B cell (primary cell): ENCODE results near the gene FBXL14. TPM values are rescaled to one million over a fixed set of nuclear protein-coding genes. Genes with fewer than 3 reads are reported as not detected.

ENCODE experiments used
- ATAC-seq: fragments of 200-7000 bp; cut with Tn5 transposase; one replicate; pipeline ENCODE4 v1.10.0; 2021; ENCODE audit warnings: low read depth, mild to moderate bottlenecking, moderate number of reproducible peaks, moderate library complexity
- CTCF ChIA-PET: fragments of 350-600 bp; sonication (Branson Sonifier 250); formaldehyde crosslinking; loops from one replicate; lab custom pipeline; 2021; ENCODE audit warnings: antibody characterized with exemption, inconsistent platforms; lab: Charles Lee
- POLR2A ChIA-PET: fragments of 350-600 bp; sonication (Branson Sonifier 250); formaldehyde crosslinking; loops from one replicate; lab custom pipeline; 2021; ENCODE audit warnings: antibody characterized with exemption; lab: Charles Lee
- DNase-seq: peaks from one replicate; pipeline ENCODE4 v3.0.0; 2013
- H2AFZ ChIP-seq: 2 replicates; pipeline ENCODE4 v1.6.1; 2012; ENCODE audit warnings: mild to moderate bottlenecking, low read depth, low read length; ENCODE audit not compliant: insufficient read depth, poor library complexity, severe bottlenecking
- H3K27ac ChIP-seq, 2 donors: 1 replicate in 1 of 2; 2 replicates in 1 of 2; pipeline ENCODE4 v1.5.1; 2012 to 2013; ENCODE audit warnings: low read length in 2 of 2, mild to moderate bottlenecking in 2 of 2, moderate library complexity in 1 of 2
- H3K27me3 ChIP-seq, 4 experiments: fragments of 200-600 bp in 1 of 4; sonication (generic) in 1 of 4; replicated peaks in 1 of 4; 1 replicate in 2 of 4; 2 replicates in 2 of 4; pipeline versions ENCODE4 v1.6.1 to v1.7.0; 2013 to 2016; ENCODE audit warnings: low read length in 3 of 4, mild to moderate bottlenecking in 2 of 4, mixed read lengths in 1 of 4, moderate library complexity in 1 of 4; ENCODE audit not compliant: insufficient read depth in 4 of 4, control insufficient read depth in 3 of 4; ENCODE audit errors: control extremely low read depth in 1 of 4
- H3K36me3 ChIP-seq, 2 experiments: replicated peaks in 1 of 2; 1 replicate in 1 of 2; 2 replicates in 1 of 2; pipeline versions ENCODE4 v1.6.1 to v1.7.1; 2013; ENCODE audit warnings: low read length in 1 of 2; ENCODE audit not compliant: insufficient read depth in 2 of 2, control insufficient read depth in 1 of 2; ENCODE audit errors: control extremely low read depth in 1 of 2, extremely low read depth in 1 of 2
- H3K4me1 ChIP-seq, 2 donors: fragments of 200-600 bp in 1 of 2; sonication (generic) in 1 of 2; 1 replicate in 1 of 2; 2 replicates in 1 of 2; pipeline versions ENCODE4 v1.5.1 to v1.6.1; 2013 to 2017; ENCODE audit warnings: low read length in 2 of 2; ENCODE audit not compliant: control insufficient read depth in 2 of 2, insufficient read depth in 2 of 2
- H3K4me2 ChIP-seq: replicated peaks from 2 replicates; pipeline ENCODE3; 2012; ENCODE audit warnings: mild to moderate bottlenecking, low read depth, low read length; ENCODE audit not compliant: poor library complexity, severe bottlenecking
- H3K4me3 ChIP-seq, 5 experiments: fragments of 200-600 bp in 1 of 5; sonication (generic) in 1 of 5; 1 replicate in 3 of 5; 2 replicates in 2 of 5; pipeline versions ENCODE4 v1.5.1 to v1.7.0; 2011 to 2016; ENCODE audit warnings: low read length in 4 of 5, mild to moderate bottlenecking in 4 of 5, low read depth in 2 of 5, control low read depth in 1 of 5, moderate library complexity in 1 of 5; ENCODE audit not compliant: insufficient read depth in 1 of 5; ENCODE audit errors: control extremely low read depth in 1 of 5, extremely low read depth in 1 of 5
- H3K79me2 ChIP-seq: fragments of 200-600 bp; sonication (generic); one replicate; pipeline ENCODE4 v1.6.0; 2016; ENCODE audit warnings: low read length; ENCODE audit not compliant: control insufficient read depth, insufficient read depth
- H3K9ac ChIP-seq: fragments of 200-600 bp; sonication (generic); 2 replicates; pipeline ENCODE4 v1.6.1; 2017; ENCODE audit warnings: mild to moderate bottlenecking, low read length, moderate library complexity
- H3K9me3 ChIP-seq, 3 donors: one replicate each; pipeline versions ENCODE4 v1.6.1 to v1.7.1; 2013; ENCODE audit warnings: low read length in 2 of 3; ENCODE audit not compliant: control insufficient read depth in 2 of 3, insufficient read depth in 1 of 3; ENCODE audit errors: control extremely low read depth in 1 of 3
- H4K20me1 ChIP-seq: 2 replicates; pipeline ENCODE4 v1.6.0; 2012; ENCODE audit warnings: mild to moderate bottlenecking, low read length; ENCODE audit not compliant: insufficient read depth, control insufficient read depth, poor library complexity, severe bottlenecking
- H3K27ac Mint-ChIP-seq: one replicate; pipeline ENCODE4 v1.8.0; 2021; ENCODE audit warnings: mixed read lengths
- H3K27me3 Mint-ChIP-seq: one replicate; pipeline ENCODE4 v1.8.0; 2021; ENCODE audit warnings: mixed read lengths
- H3K4me1 Mint-ChIP-seq: one replicate; pipeline ENCODE4 v1.8.0; 2021; ENCODE audit warnings: mixed read lengths
- H3K4me3 Mint-ChIP-seq: one replicate; pipeline ENCODE4 v1.8.0; 2021; ENCODE audit warnings: mixed read lengths
- H3K9me3 Mint-ChIP-seq: one replicate; pipeline ENCODE4 v1.8.0; 2022; ENCODE audit warnings: mixed read lengths; ENCODE audit not compliant: insufficient read depth
- EZH2 ChIP-seq: IDR thresholded peaks from 2 replicates; pipeline ENCODE4 v1.6.1; 2012; ENCODE audit warnings: borderline replicate concordance, low read depth, mild to moderate bottlenecking, moderate library complexity, low read length; ENCODE audit not compliant: insufficient read depth, poor library complexity, severe bottlenecking
- WGBS: methylation state at CpG from one replicate; pipeline ENCODE4 v1.1.5; 2013; ENCODE audit warnings: missing lambda C conversion rate; ENCODE audit not compliant: insufficient coverage; 5-methylcytosine and 5-hydroxymethylcytosine counted together
- intact Hi-C: fragments of 100-400 bp; cut with micrococcal nuclease; formaldehyde crosslinking; loops from one replicate; pipeline ENCODE4 v1.10.0; 2022
- polyA plus RNA-seq: library from polyadenylated mRNA; depleted of rRNA; stranded (reverse); fragments of >200 nt; gene quantifications from 2 replicates; pipeline ENCODE4 v1.2.3, GENCODE V29; 2012
- total RNA-seq, 2 donors: library from RNA; stranded (reverse); fragments of 120-200 nt in 1 of 2; gene quantifications; 1 replicate in 1 of 2; 2 replicates in 1 of 2; pipeline versions ENCODE4 v1.2.3 to v1.2.4, GENCODE V29; 2013 to 2022
- TF ChIP-seq, protein P1 (sequence below): fragments of 200-600 bp; IDR thresholded peaks from one replicate; pipeline ENCODE4 v1.8.0; 2022; ENCODE audit warnings: antibody characterized with exemption, mild to moderate bottlenecking

Gene FBXL14
- total and polyA plus RNA-seq, 2 donors (not counting 1 experiment from before 2014, with no cell fraction given): 21.6 to 37.3 TPM

DNA sequence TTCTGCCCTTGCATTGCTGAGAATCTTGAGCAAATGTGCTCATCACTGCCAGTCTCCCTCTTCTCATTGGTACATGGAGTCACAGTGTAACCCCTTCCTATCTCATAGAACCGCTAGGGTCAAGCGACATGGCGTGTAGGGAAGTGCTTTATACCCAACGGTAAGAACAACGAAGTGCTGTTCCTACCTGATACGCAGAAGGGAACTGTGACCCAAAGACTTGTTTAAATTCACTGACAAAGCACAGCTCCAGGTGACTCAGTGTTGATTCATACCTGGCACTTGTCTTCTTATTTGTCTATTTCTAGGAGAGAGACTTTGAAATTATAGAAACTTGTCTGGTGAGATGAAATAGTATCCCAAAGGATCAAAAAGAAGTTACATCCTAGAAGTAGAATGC is 53.7 kb downstream of the FBXL14 start:
- ChIA-PET CTCF (no interaction called here), POLR2A (no interaction called here)
- Histone ChIP-seq H3K79me2 (no peaks in the 10 kb centered on the region), H3K4me3 (no peak overlapping the region), H3K36me3 (no peaks in the 10 kb centered on the region), H3K4me1 (no peaks in the 10 kb centered on the region), H3K9ac (no peak overlapping the region), H4K20me1 (no peaks in the 10 kb centered on the region), H3K27me3 (peaks cover 0 to 7% (median 3%) of the 10 kb centered on the region in 4 experiments), H3K27ac (no peak overlapping the region), H3K4me2 (no peak overlapping the region), H3K9me3 (peaks cover 0 to 4% (median 0%) of the 10 kb centered on the region in 3 donors), H2AFZ (no peak overlapping the region)
- H3K27me3 Mint-ChIP-seq: peaks cover 33% of the 10 kb centered on the region
- H3K4me3 Mint-ChIP-seq: no peak overlapping the region
- H3K9me3 Mint-ChIP-seq: no peaks in the 10 kb centered on the region
- H3K27ac Mint-ChIP-seq: no peak overlapping the region
- ATAC-seq: no peak
- WGBS: no CpG with 5 or more reads among the region's 6 CpGs
- DNase-seq: no peak
- intact Hi-C loops: no loop called here
- no peaks in the 10 kb centered on the region for H3K4me1 Mint-ChIP-seq
- no peak for TF ChIP-seq EZH2
- TF ChIP-seq, protein P1, sequence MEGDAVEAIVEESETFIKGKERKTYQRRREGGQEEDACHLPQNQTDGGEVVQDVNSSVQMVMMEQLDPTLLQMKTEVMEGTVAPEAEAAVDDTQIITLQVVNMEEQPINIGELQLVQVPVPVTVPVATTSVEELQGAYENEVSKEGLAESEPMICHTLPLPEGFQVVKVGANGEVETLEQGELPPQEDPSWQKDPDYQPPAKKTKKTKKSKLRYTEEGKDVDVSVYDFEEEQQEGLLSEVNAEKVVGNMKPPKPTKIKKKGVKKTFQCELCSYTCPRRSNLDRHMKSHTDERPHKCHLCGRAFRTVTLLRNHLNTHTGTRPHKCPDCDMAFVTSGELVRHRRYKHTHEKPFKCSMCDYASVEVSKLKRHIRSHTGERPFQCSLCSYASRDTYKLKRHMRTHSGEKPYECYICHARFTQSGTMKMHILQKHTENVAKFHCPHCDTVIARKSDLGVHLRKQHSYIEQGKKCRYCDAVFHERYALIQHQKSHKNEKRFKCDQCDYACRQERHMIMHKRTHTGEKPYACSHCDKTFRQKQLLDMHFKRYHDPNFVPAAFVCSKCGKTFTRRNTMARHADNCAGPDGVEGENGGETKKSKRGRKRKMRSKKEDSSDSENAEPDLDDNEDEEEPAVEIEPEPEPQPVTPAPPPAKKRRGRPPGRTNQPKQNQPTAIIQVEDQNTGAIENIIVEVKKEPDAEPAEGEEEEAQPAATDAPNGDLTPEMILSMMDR: no peak

DNA sequence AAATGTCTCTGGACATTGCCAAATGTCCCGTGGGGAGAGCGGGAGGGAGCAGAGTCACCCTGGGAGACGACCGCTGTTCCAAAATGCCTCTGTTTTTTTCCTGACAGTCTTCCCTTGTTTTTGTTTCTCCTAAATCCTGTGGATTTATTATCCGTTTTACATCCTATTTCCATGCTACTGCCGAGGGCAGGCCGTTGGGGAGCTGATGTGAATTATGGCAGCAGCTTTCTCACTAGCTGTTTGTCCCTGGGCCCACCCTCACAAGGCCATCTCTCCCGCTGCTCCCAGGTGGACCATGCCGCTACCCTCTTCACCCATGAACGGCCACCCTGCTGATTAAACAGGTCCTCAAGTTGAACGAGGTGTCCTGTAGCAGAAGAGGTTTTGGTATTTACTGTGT is 55.2 kb downstream of the FBXL14 start:
- Histone ChIP-seq H3K36me3 (no peaks in the 10 kb centered on the region), H3K79me2 (no peaks in the 10 kb centered on the region), H3K4me3 (no peak overlapping the region), H3K27ac (no peak overlapping the region), H3K4me2 (no peak overlapping the region), H3K27me3 (peaks cover 0 to 13% (median 2%) of the 10 kb centered on the region in 4 experiments), H3K9me3 (peaks cover 0 to 4% (median 0%) of the 10 kb centered on the region in 3 donors), H4K20me1 (no peaks in the 10 kb centered on the region), H3K4me1 (peaks cover under 1% of the 10 kb centered on the region in 2 donors), H3K9ac (no peak overlapping the region), H2AFZ (no peak overlapping the region)
- Mint-ChIP-seq H3K4me1 (peaks cover under 1% of the 10 kb centered on the region), H3K4me3 (no peak overlapping the region), H3K27ac (no peak overlapping the region), H3K9me3 (no peaks in the 10 kb centered on the region), H3K27me3 (peaks cover 37% of the 10 kb centered on the region)
- intact Hi-C loops: no loop called here
- TF ChIP-seq, protein P1: no peak
- no peak for TF ChIP-seq EZH2
- ATAC-seq (no peak), DNase-seq (no peak)
- ChIA-PET POLR2A (no interaction called here), CTCF (no interaction called here)
- WGBS: 96% methylated on average over 5 of the region's 11 CpGs
